ENCODE results near the gene QRICH1.

Gene QRICH1

GRCh38 chr3:49132073-49132436 is 38.2 kb upstream of the QRICH1 start:
- TF ChIP-seq, protein P1, sequence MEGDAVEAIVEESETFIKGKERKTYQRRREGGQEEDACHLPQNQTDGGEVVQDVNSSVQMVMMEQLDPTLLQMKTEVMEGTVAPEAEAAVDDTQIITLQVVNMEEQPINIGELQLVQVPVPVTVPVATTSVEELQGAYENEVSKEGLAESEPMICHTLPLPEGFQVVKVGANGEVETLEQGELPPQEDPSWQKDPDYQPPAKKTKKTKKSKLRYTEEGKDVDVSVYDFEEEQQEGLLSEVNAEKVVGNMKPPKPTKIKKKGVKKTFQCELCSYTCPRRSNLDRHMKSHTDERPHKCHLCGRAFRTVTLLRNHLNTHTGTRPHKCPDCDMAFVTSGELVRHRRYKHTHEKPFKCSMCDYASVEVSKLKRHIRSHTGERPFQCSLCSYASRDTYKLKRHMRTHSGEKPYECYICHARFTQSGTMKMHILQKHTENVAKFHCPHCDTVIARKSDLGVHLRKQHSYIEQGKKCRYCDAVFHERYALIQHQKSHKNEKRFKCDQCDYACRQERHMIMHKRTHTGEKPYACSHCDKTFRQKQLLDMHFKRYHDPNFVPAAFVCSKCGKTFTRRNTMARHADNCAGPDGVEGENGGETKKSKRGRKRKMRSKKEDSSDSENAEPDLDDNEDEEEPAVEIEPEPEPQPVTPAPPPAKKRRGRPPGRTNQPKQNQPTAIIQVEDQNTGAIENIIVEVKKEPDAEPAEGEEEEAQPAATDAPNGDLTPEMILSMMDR (IDR thresholded peaks at IDR 0.05): no peak
- TF ChIP-seq ZFX (IDR thresholded peaks at IDR 0.05; ENCODE audit: borderline replicate concordance): no peak
- peak overlapping the region; percentile 64 for H3K27ac ChIP-seq

GRCh38 chr3:49131576-49131975 is 37.7 kb upstream of the QRICH1 start:
- TF ChIP-seq ZFX (IDR thresholded peaks at IDR 0.05; ENCODE audit: borderline replicate concordance): no peak
- TF ChIP-seq, protein P1 (IDR thresholded peaks at IDR 0.05): no peak
- H3K27ac ChIP-seq: no peak overlapping the region

DNA sequence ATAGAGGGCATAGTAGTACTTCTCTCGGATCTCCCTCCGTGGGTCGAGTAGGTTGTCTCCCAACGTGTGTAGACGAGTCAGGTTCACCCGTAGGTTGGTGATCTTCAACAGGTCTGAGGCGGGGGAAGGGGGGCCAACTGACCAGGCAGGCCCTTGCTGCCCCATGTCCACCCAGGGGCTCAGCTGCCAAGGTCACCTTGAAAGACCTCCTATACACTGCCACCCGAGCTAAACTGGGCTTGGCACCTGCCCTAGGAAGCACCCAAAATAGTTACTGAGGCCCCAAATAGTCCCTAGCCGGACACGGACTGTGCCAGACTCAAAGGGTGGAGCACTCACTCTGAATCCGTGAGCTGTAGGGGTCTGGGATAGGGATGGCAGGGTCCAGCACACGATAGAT is 37.2 kb upstream of the QRICH1 start:
- H3K27ac ChIP-seq: no peak overlapping the region
- TF ChIP-seq, protein P1 (IDR thresholded peaks at IDR 0.05): no peak
- TF ChIP-seq ZFX (IDR thresholded peaks at IDR 0.05; ENCODE audit: borderline replicate concordance): no peak

GRCh38 chr3:49124991-49125670 is 31.3 kb upstream of the QRICH1 start:
- no peak overlapping the region for H3K27ac ChIP-seq
- TF ChIP-seq ZFX (IDR thresholded peaks at IDR 0.05; ENCODE audit: borderline replicate concordance): no peak
- TF ChIP-seq, protein P1 (IDR thresholded peaks at IDR 0.05): no peak

DNA sequence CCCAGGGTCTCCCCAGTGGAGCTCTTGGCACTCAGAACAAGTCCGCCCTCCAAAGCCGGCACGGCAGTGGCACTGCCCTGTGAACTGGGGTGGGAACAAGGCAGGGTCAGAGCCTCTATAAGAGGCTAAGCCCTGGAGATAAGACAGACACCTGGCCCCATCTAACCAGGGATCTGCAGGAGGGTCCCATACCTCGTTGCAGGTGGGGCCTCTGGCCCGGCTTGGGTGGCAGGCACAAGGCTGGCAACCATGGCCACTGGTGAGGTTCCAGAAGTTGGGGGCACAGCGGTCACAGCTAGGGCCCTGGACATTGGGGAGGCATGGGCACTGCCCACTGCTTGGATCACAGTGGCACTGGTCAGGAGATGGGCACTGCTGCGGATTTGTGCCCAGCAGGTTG is 30.3 kb upstream of the QRICH1 start:
- H3K27ac ChIP-seq: no peak overlapping the region
- TF ChIP-seq ZFX (IDR thresholded peaks at IDR 0.05; ENCODE audit: borderline replicate concordance): no peak
- TF ChIP-seq, protein P1 (IDR thresholded peaks at IDR 0.05): no peak

DNA sequence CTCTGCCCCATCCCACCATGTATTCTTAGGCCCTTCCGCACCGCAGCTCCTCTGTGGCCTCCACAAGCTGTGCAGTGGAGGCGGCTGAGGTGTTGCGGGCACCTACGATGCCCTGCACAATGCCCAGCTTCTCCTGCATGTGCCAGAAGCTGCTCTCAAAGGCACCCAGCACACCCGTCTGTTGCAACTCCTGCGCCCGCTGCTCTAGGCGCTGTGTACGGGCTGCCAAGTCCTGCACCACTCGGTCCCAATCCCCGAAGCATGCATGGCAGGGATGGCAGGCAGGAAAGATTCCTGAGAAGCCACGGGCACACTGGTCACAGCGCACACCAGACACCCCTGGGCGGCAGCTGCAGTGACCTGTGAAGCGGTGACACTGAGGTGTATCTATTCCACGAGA is 29.8 kb upstream of the QRICH1 start:
- no peak for TF ChIP-seq ZFX (IDR thresholded peaks at IDR 0.05; ENCODE audit: borderline replicate concordance)
- TF ChIP-seq, protein P1 (IDR thresholded peaks at IDR 0.05): no peak
- H3K27ac ChIP-seq: no peak overlapping the region

- TF ChIP-seq, protein P1 (IDR thresholded peaks at IDR 0.05): no peak
- no peak for TF ChIP-seq ZFX (IDR thresholded peaks at IDR 0.05; ENCODE audit: borderline replicate concordance)
- no peak overlapping the region for H3K27ac ChIP-seq
Measured at GRCh38 chr3:49122886-49123545, 29.1 kb upstream of the QRICH1 start.

Measured in 22Rv1 (cell line).